ENCODE data around the gene HOXD12. TPM values are rescaled to one million over a fixed set of nuclear protein-coding genes. Genes with fewer than 3 reads are reported as not detected.

The HOXD12 gene
- polyA plus RNA-seq, 1 of the 3 experiments (the other 2 are of a cell fraction) = not detected

DNA sequence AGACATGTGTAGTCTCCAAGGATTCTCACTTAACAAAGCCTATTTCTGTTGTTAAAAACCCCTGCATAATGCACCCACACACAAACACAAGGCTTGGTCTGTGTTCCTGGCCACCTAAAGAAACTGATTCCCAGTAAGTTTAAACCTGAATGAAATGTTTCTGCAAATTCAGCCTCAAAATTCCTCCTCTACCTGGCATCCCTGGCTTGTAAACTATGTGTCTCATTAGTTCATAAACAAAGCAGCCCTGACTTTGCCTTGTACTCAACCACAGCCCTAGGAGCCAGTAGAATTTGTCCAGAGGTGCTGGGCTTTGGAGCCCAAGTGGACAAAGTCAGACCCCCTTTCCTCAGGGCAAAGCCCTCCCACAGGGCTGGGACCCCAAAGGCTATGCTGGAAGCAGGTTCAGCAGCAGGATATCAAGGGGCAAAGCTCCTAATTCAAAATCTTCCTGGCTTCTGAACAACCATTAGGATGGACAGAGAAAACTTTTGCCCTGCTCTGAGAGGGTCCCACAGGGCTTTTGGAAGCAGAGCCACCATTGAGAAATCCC is 9.7 kb upstream of the HOXD12 start:
- no peak overlapping the region for H3K27ac ChIP-seq (ENCODE audit: low read depth in 2 of 2, low read length in 1 of 2)
- CTCF ChIA-PET = interaction anchor here (1.5 to 13.5 kb wide), 11 partner anchors 7 to 1396 kb away, joined by 4 to 264 read pairs (median 61); partner anchors contain the start of genes EVX2, HOXD10, HOXD11 and HOXD12
- H3K9me2 ChIP-seq = no peaks in the 10 kb centered on the region

DNA sequence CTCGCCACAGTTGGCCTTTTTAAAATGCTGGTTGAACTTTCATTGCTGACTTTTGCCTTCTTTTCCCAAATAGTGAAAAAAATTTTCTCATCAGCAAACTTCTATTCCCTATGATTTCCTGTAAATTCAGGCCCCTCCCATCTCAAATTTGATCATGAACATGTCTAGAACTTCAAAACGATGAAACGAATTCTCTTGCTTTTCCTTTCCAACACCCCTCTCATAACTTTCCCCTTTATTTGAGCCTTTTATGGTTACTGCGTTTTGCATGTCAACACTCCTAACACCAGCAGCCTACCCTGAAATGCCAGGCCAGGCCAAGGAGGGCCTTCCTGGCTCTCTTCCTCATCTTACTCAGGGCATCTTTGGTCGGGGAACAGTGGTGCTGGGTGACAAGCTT is 8.7 kb upstream of the HOXD12 start:
- no peaks in the 10 kb centered on the region for H3K36me3 ChIP-seq (replicated peaks in 1 of 2; ENCODE audit: control insufficient read depth in 1 of 2, insufficient read depth in 2 of 2, low read length in 1 of 2)
- H3K27me3 ChIP-seq (ENCODE audit: insufficient read depth) = peaks cover 95% of the 10 kb centered on the region
- no peaks in the 10 kb centered on the region for H3F3A ChIP-seq (replicated peaks; ENCODE audit: insufficient read depth)
- no peak overlapping the region for H2AFZ ChIP-seq (ENCODE audit: low read depth)
- H3K4me3 ChIP-seq (ENCODE audit: low read depth in 2 of 2, low read length in 1 of 2) = no peak overlapping the region
- H3K4me1 ChIP-seq (ENCODE audit: control insufficient read depth in 1 of 2, insufficient read depth in 2 of 2, low read depth in 1 of 2, low read length in 1 of 2) = peaks cover 0 to 14% of the 10 kb centered on the region in 2 experiments; a peak in 1 of 4 replicates
- POLR2A ChIA-PET = no interaction called here
- no peak overlapping the region for H3K27ac ChIP-seq (ENCODE audit: low read depth in 2 of 2, low read length in 1 of 2)
- H3K9ac ChIP-seq = no peak overlapping the region
- no peaks in the 10 kb centered on the region for H3K9me2 ChIP-seq
- 57% methylated on average over 5 of the region's 5 CpGs for WGBS (ENCODE audit: low lambda C conversion rate)
- CTCF ChIA-PET = interaction anchor here (1.0 to 13.5 kb wide), 5 partner anchors 8 to 887 kb away, joined by 4 to 264 read pairs (median 9); partner anchors contain the start of genes EVX2, HOXD10 and HOXD11
- 0 out of 2 replicates have a peak, but pooled peaks cover 3% of the 10 kb centered on the region for H4K20me1 ChIP-seq (ENCODE audit: insufficient read depth)
- no peaks in the 10 kb centered on the region for H3K9me3 ChIP-seq
- no peak for TF ChIP-seq RCOR1 (IDR thresholded peaks at IDR 0.05; ENCODE audit: low read length)
- no peak for TF ChIP-seq MXI1 (IDR thresholded peaks at IDR 0.05; ENCODE audit: low read depth, low read length)
- TF ChIP-seq YY1 (IDR thresholded peaks at IDR 0.05; ENCODE audit: low read depth) = no peak
- TF ChIP-seq, protein P1, sequence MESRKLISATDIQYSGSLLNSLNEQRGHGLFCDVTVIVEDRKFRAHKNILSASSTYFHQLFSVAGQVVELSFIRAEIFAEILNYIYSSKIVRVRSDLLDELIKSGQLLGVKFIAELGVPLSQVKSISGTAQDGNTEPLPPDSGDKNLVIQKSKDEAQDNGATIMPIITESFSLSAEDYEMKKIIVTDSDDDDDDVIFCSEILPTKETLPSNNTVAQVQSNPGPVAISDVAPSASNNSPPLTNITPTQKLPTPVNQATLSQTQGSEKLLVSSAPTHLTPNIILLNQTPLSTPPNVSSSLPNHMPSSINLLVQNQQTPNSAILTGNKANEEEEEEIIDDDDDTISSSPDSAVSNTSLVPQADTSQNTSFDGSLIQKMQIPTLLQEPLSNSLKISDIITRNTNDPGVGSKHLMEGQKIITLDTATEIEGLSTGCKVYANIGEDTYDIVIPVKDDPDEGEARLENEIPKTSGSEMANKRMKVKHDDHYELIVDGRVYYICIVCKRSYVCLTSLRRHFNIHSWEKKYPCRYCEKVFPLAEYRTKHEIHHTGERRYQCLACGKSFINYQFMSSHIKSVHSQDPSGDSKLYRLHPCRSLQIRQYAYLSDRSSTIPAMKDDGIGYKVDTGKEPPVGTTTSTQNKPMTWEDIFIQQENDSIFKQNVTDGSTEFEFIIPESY (IDR thresholded peaks at IDR 0.05; ENCODE audit: borderline replicate concordance, low read depth) = no peak
- no peak for TF ChIP-seq NFIC (IDR thresholded peaks at IDR 0.05; ENCODE audit: borderline replicate concordance)
- TF ChIP-seq CHD2 (IDR thresholded peaks at IDR 0.05; ENCODE audit: low read length, partially characterized antibody) = no peak
- TF ChIP-seq EZH2phosphoT487 (IDR thresholded peaks at IDR 0.05; ENCODE audit: borderline replicate concordance, low read depth) = no peak
- no peak for TF ChIP-seq EP300 (IDR thresholded peaks at IDR 0.05; ENCODE audit: borderline replicate concordance in 1 of 2, low read depth in 1 of 2, low read length in 1 of 2)
- no peak for TF ChIP-seq FOXJ3 (CRISPR knock-in tag; IDR thresholded peaks at IDR 0.05)
- no peak for TF ChIP-seq SMC3 (IDR thresholded peaks at IDR 0.05; ENCODE audit: low read depth, low read length)
- no peak for TF ChIP-seq RAD21 (IDR thresholded peaks at IDR 0.05; ENCODE audit: low read length)
- TF ChIP-seq, protein P2, sequence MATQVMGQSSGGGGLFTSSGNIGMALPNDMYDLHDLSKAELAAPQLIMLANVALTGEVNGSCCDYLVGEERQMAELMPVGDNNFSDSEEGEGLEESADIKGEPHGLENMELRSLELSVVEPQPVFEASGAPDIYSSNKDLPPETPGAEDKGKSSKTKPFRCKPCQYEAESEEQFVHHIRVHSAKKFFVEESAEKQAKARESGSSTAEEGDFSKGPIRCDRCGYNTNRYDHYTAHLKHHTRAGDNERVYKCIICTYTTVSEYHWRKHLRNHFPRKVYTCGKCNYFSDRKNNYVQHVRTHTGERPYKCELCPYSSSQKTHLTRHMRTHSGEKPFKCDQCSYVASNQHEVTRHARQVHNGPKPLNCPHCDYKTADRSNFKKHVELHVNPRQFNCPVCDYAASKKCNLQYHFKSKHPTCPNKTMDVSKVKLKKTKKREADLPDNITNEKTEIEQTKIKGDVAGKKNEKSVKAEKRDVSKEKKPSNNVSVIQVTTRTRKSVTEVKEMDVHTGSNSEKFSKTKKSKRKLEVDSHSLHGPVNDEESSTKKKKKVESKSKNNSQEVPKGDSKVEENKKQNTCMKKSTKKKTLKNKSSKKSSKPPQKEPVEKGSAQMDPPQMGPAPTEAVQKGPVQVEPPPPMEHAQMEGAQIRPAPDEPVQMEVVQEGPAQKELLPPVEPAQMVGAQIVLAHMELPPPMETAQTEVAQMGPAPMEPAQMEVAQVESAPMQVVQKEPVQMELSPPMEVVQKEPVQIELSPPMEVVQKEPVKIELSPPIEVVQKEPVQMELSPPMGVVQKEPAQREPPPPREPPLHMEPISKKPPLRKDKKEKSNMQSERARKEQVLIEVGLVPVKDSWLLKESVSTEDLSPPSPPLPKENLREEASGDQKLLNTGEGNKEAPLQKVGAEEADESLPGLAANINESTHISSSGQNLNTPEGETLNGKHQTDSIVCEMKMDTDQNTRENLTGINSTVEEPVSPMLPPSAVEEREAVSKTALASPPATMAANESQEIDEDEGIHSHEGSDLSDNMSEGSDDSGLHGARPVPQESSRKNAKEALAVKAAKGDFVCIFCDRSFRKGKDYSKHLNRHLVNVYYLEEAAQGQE (IDR thresholded peaks at IDR 0.05; ENCODE audit: low read depth, low read length) = no peak
- TF ChIP-seq, protein P3, sequence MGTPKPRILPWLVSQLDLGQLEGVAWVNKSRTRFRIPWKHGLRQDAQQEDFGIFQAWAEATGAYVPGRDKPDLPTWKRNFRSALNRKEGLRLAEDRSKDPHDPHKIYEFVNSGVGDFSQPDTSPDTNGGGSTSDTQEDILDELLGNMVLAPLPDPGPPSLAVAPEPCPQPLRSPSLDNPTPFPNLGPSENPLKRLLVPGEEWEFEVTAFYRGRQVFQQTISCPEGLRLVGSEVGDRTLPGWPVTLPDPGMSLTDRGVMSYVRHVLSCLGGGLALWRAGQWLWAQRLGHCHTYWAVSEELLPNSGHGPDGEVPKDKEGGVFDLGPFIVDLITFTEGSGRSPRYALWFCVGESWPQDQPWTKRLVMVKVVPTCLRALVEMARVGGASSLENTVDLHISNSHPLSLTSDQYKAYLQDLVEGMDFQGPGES (IDR thresholded peaks at IDR 0.05; ENCODE audit: low read depth, low read length) = no peak
- no peak for TF ChIP-seq TEAD4 (IDR thresholded peaks at IDR 0.05; ENCODE audit: borderline replicate concordance, insufficient read depth)
- no peak for TF ChIP-seq NRF1 (IDR thresholded peaks at IDR 0.05; ENCODE audit: low read depth, low read length)
- no peak for TF ChIP-seq GABPA (IDR thresholded peaks at IDR 0.05; ENCODE audit: low read depth)
- no peak for TF ChIP-seq ELF1 (IDR thresholded peaks at IDR 0.05)
- no peaks in the 10 kb centered on the region for H3K79me2 ChIP-seq (ENCODE audit: insufficient read depth)
- no peak for DNase-seq
- no peak overlapping the region for H3K4me2 ChIP-seq

More for the DNA sequence above, 9.7 kb upstream of the HOXD12 start:
- Histone ChIP-seq H3K4me2 (no peak overlapping the region), H3K79me2 (ENCODE audit: insufficient read depth) (no peaks in the 10 kb centered on the region), H3K27me3 (ENCODE audit: insufficient read depth) (peaks cover 95% of the 10 kb centered on the region), H3K36me3 (replicated peaks in 1 of 2; ENCODE audit: control insufficient read depth in 1 of 2, insufficient read depth in 2 of 2, low read length in 1 of 2) (no peaks in the 10 kb centered on the region), H2AFZ (ENCODE audit: low read depth) (no peak overlapping the region), H3K9me3 (no peaks in the 10 kb centered on the region), H3K4me1 (ENCODE audit: control insufficient read depth in 1 of 2, insufficient read depth in 2 of 2, low read depth in 1 of 2, low read length in 1 of 2) (peaks cover 0 to 24% of the 10 kb centered on the region in 2 experiments; a peak in 1 of 4 replicates), H4K20me1 (ENCODE audit: insufficient read depth) (0 out of 2 replicates have a peak, but pooled peaks cover 3% of the 10 kb centered on the region), H3F3A (replicated peaks; ENCODE audit: insufficient read depth) (no peaks in the 10 kb centered on the region), H3K9ac (no peak overlapping the region), H3K4me3 (ENCODE audit: low read depth in 2 of 2, low read length in 1 of 2) (no peak overlapping the region)
- DNase-seq = no peak
- no peak for TF ChIP-seq RCOR1 (IDR thresholded peaks at IDR 0.05; ENCODE audit: low read length)
- POLR2A ChIA-PET = no interaction called here

Data from SK-N-SH (cell line).